Stimulated activated CD4-positive, alpha-beta T cell treated with anti-CD3 and anti-CD28 coated beads, Interleukin-4, amount 100 ng/mL, for 24 hours (primary cell): Measurements from ENCODE around the gene PROX1.

Source experiments
- DNase-seq: peaks from one replicate; pipeline ENCODE4 v3.0.0-alpha.2; 2020

PROX1 gene

GRCh38 chr1:213987927-213988506, at the start of gene PROX1:
PROX1 (plus strand) TSS chr1:213987973; CDS start chr1:213996536, 8,563 bp downstream.
- DNase-seq: no peak

- no peak for DNase-seq
Measured at GRCh38 chr1:213938776-213939175, 49.0 kb upstream of the PROX1 start.

- no peak for DNase-seq
Measured at GRCh38 chr1:213939888-213940287, 47.9 kb upstream of the PROX1 start.

- DNase-seq: no peak
Measured at GRCh38 chr1:213940947-213941346, 46.8 kb upstream of the PROX1 start.

- no peak for DNase-seq
Measured at GRCh38 chr1:213942061-213942460, 45.7 kb upstream of the PROX1 start.

GRCh38 chr1:213947200-213947801, 40.5 kb upstream of the PROX1 start:
- DNase-seq: no peak

- DNase-seq: no peak
Measured at GRCh38 chr1:213951876-213952275, 35.9 kb upstream of the PROX1 start.

GRCh38 chr1:213953806-213954205, 34.0 kb upstream of the PROX1 start:
- DNase-seq: no peak

GRCh38 chr1:213956295-213956770, 31.4 kb upstream of the PROX1 start:
- DNase-seq: no peak

GRCh38 chr1:213958346-213958745, 29.4 kb upstream of the PROX1 start:
- no peak for DNase-seq

GRCh38 chr1:213960963-213961362, 26.8 kb upstream of the PROX1 start:
- DNase-seq: no peak

GRCh38 chr1:213962508-213962907, 25.3 kb upstream of the PROX1 start:
- no peak for DNase-seq

GRCh38 chr1:213966122-213966521, 21.7 kb upstream of the PROX1 start:
- no peak for DNase-seq

- no peak for DNase-seq
Measured at GRCh38 chr1:213968146-213968825, 19.5 kb upstream of the PROX1 start.

- DNase-seq: no peak
Measured at GRCh38 chr1:213969958-213970555, 17.7 kb upstream of the PROX1 start.

- no peak for DNase-seq
Measured at GRCh38 chr1:213972141-213972540, 15.6 kb upstream of the PROX1 start.

GRCh38 chr1:213973129-213973528, 14.6 kb upstream of the PROX1 start:
- DNase-seq: no peak

GRCh38 chr1:213976665-213977485, 10.9 kb upstream of the PROX1 start:
- no peak for DNase-seq

- no peak for DNase-seq
Measured at GRCh38 chr1:213977486-213977842, 10.3 kb upstream of the PROX1 start.

- no peak for DNase-seq
Measured at GRCh38 chr1:213977909-213978308, 9.9 kb upstream of the PROX1 start.

- DNase-seq: no peak
Measured at GRCh38 chr1:213979751-213980586, 7.8 kb upstream of the PROX1 start.

GRCh38 chr1:213980906-213981305, 6.9 kb upstream of the PROX1 start:
- no peak for DNase-seq
